Subcutaneous adipose tissue (tissue), 4 donors: ENCODE results near the gene SUN5. TPM values are rescaled to one million over a fixed set of nuclear protein-coding genes. Genes with fewer than 3 reads are reported as not detected.

Experiments used
- CTCF ChIP-seq: fragments of 450-650 bp; IDR thresholded peaks from one replicate; pipeline ENCODE4 v1.5.1; 2016; ENCODE audit warnings: low read depth, mild to moderate bottlenecking, control low read depth, antibody characterized with exemption, moderate library complexity
- total RNA-seq, 4 donors: library from RNA; depleted of rRNA; stranded (reverse); fragments of >200 nt; gene quantifications; one replicate each; pipeline ENCODE4 v1.1.0, GENCODE V29; 2016

SUN5 gene
- total RNA-seq, 4 donors from 2014 or later: not detected

GRCh38 chr20:33042430-33042829, 38.2 kb upstream of the SUN5 start:
- TF ChIP-seq CTCF: no peak

- TF ChIP-seq CTCF: no peak
These were observed 34.0 kb upstream of the SUN5 start for GRCh38 chr20:33038243-33038642.

- TF ChIP-seq CTCF: no peak
These were observed 33.2 kb upstream of the SUN5 start for GRCh38 chr20:33037456-33037855.

- no peak for TF ChIP-seq CTCF
These were observed 30.8 kb upstream of the SUN5 start for GRCh38 chr20:33034901-33035492.

GRCh38 chr20:33034115-33034514, 29.9 kb upstream of the SUN5 start:
- no peak for TF ChIP-seq CTCF

- no peak for TF ChIP-seq CTCF
These were observed 29.1 kb upstream of the SUN5 start for GRCh38 chr20:33033381-33033780.

- TF ChIP-seq CTCF: no peak
These were observed 28.3 kb upstream of the SUN5 start for GRCh38 chr20:33032555-33032954.

- TF ChIP-seq CTCF: no peak
These were observed 27.3 kb upstream of the SUN5 start, which contains the start of gene BPIFB6 for GRCh38 chr20:33031531-33031930. Gene BPIFB6, plus strand, starts transcription at chr20:33031648. Its CDS starts 0 bp downstream, at chr20:33031648.
